Daoy (cell line): ENCODE measurements around the gene CELF4. TPM values are rescaled to one million over a fixed set of nuclear protein-coding genes. Genes with fewer than 3 reads are reported as not detected.
"Not testable (repeated sequence)": the region's sequence is repeated elsewhere in the genome, so short reads cannot be mapped to it uniquely, and the experiment has no call there.

Experiments
- DNase-seq: peaks from one replicate; pipeline ENCODE4 v3.0.0-alpha.2; 2015; ENCODE audit warnings: low read depth
- total RNA-seq: library from RNA; depleted of rRNA; stranded (reverse); fragments of >200 nt; shearing (Covaris generic); gene quantifications from 2 replicates; pipeline ENCODE4 v1.2.3, GENCODE V29; 2014

CELF4 gene
- total RNA-seq, 1 experiment from 2014 or later: not detected

- no peak for DNase-seq
Observed at GRCh38 chr18:37470986-37471385, 94.6 kb downstream of the CELF4 start.

GRCh38 chr18:37467002-37467662 is 98.5 kb downstream of the CELF4 start:
- no peak for DNase-seq

GRCh38 chr18:37465958-37466357 is 99.6 kb downstream of the CELF4 start:
- no peak for DNase-seq

GRCh38 chr18:37464257-37464656 is 101.3 kb downstream of the CELF4 start:
- DNase-seq: no peak

GRCh38 chr18:37461329-37461728 is 104.3 kb downstream of the CELF4 start:
- DNase-seq: not testable (repeated sequence)

GRCh38 chr18:37460604-37461003 is 105.0 kb downstream of the CELF4 start:
- no peak for DNase-seq

- no peak for DNase-seq
Observed at GRCh38 chr18:37458697-37459096, 106.9 kb downstream of the CELF4 start.

- no peak for DNase-seq
Observed at GRCh38 chr18:37457753-37458152, 107.8 kb downstream of the CELF4 start.

- no peak for DNase-seq
Observed at GRCh38 chr18:37457341-37457740, 108.3 kb downstream of the CELF4 start.

- DNase-seq: no peak
Observed at GRCh38 chr18:37456873-37457272, 108.7 kb downstream of the CELF4 start.

GRCh38 chr18:37456395-37456794 is 109.2 kb downstream of the CELF4 start:
- no peak for DNase-seq

- no peak for DNase-seq
Observed at GRCh38 chr18:37453752-37454151, 111.8 kb downstream of the CELF4 start.

- peak; percentile 6 for DNase-seq
Observed at GRCh38 chr18:37452682-37453385, 112.8 kb downstream of the CELF4 start.

GRCh38 chr18:37452015-37452414 is 113.6 kb downstream of the CELF4 start:
- no peak for DNase-seq

- DNase-seq: no peak
Observed at GRCh38 chr18:37451239-37451825, 114.3 kb downstream of the CELF4 start.

GRCh38 chr18:37450434-37451132 is 115.0 kb downstream of the CELF4 start:
- DNase-seq: peak; percentile 4

GRCh38 chr18:37449618-37450017 is 116.0 kb downstream of the CELF4 start:
- DNase-seq: no peak

GRCh38 chr18:37448946-37449345 is 116.7 kb downstream of the CELF4 start:
- no peak for DNase-seq

- no peak for DNase-seq
Observed at GRCh38 chr18:37447962-37448888, 117.4 kb downstream of the CELF4 start.

GRCh38 chr18:37445836-37446235 is 119.8 kb downstream of the CELF4 start:
- DNase-seq: no peak

- DNase-seq: no peak
Observed at GRCh38 chr18:37445368-37445767, 120.2 kb downstream of the CELF4 start.
